H1 (cell line): ENCODE data around the gene CTTNBP2. TPM values are rescaled to one million over a fixed set of nuclear protein-coding genes. Genes with fewer than 3 reads are reported as not detected.

Experiments
- CTCF ChIA-PET: fragments of 300-600 bp; sonication (Branson Sonifier 250); formaldehyde crosslinking; loops from one replicate; lab custom pipeline; 2021; ENCODE audit not compliant: partially characterized antibody; lab: Charles Lee
- POLR2A ChIA-PET: fragments of 300-600 bp; sonication (Branson Sonifier 250); formaldehyde crosslinking; loops from one replicate; lab custom pipeline; 2021; ENCODE audit warnings: inconsistent platforms; ENCODE audit not compliant: partially characterized antibody; lab: Charles Lee
- DNase-seq, 2 experiments: peaks; one replicate each; pipeline versions ENCODE4 v3.0.0 to v3.0.0-alpha.2; 2010 to 2022; ENCODE audit warnings: low spot score in 2 of 2, low read depth in 1 of 2, mixed read lengths in 1 of 2
- FAIRE-seq: peaks from 2 replicates; lab custom pipeline; 2011; peaks lifted over from hg19 to GRCh38; lab: Jason Lieb, UNC
- H2AFZ ChIP-seq: 2 replicates; pipeline ENCODE4 v1.8.1; 2012; ENCODE audit warnings: low read length, inconsistent platforms
- H2AK5ac ChIP-seq: 2 replicates; pipeline ENCODE4 v1.6.1; 2013; ENCODE audit warnings: low read depth, low read length
- H2BK120ac ChIP-seq: replicated peaks from 2 replicates; pipeline ENCODE3; 2013; ENCODE audit warnings: low read depth, low read length, inconsistent platforms
- H2BK12ac ChIP-seq: 2 replicates; pipeline ENCODE4 v1.6.1; 2013; ENCODE audit warnings: low read depth, low read length
- H2BK15ac ChIP-seq: 2 replicates; pipeline ENCODE4 v1.6.1; 2013; ENCODE audit warnings: low read length
- H2BK20ac ChIP-seq: 2 replicates; pipeline ENCODE4 v1.6.1; 2013; ENCODE audit warnings: low read length
- H2BK5ac ChIP-seq: 2 replicates; pipeline ENCODE4 v1.6.1; 2013; ENCODE audit warnings: low read depth, low read length
- H3K14ac ChIP-seq: 2 replicates; pipeline ENCODE4 v1.6.1; 2013; ENCODE audit warnings: inconsistent platforms; ENCODE audit not compliant: insufficient read length
- H3K18ac ChIP-seq: 2 replicates; pipeline ENCODE4 v1.6.1; 2013; ENCODE audit warnings: low read length; ENCODE audit errors: extremely low read depth
- H3K23ac ChIP-seq: 2 replicates; pipeline ENCODE4 v1.6.1; 2013; ENCODE audit warnings: inconsistent platforms; ENCODE audit not compliant: insufficient read length
- H3K23me2 ChIP-seq: 2 replicates; pipeline ENCODE4 v1.6.1; 2013; ENCODE audit warnings: low read depth, low read length
- H3K27ac ChIP-seq: 2 replicates; pipeline ENCODE4 v1.6.1; 2011; ENCODE audit warnings: low read depth, low read length, inconsistent platforms
- H3K27me3 ChIP-seq, 4 experiments: replicated peaks in 1 of 4; 1 replicate in 1 of 4; 2 replicates in 3 of 4; pipeline versions ENCODE4 v1.6.1 to v1.8.1; 2011 to 2013; ENCODE audit warnings: low read length in 3 of 4, mild to moderate bottlenecking in 3 of 4, inconsistent platforms in 2 of 4, mixed read lengths in 2 of 4, moderate library complexity in 1 of 4; ENCODE audit not compliant: control insufficient read depth in 3 of 4, insufficient read depth in 3 of 4; ENCODE audit errors: extremely low read depth in 1 of 4
- H3K36me3 ChIP-seq, 4 experiments: 2 replicates each; pipeline versions ENCODE4 v1.6.1 to v1.8.1; 2011 to 2013; ENCODE audit warnings: mild to moderate bottlenecking in 4 of 4, low read length in 3 of 4, moderate library complexity in 2 of 4, control low read depth in 1 of 4, inconsistent platforms in 1 of 4; ENCODE audit not compliant: insufficient read depth in 4 of 4, control insufficient read depth in 2 of 4
- H3K4ac ChIP-seq: replicated peaks from 2 replicates; pipeline ENCODE3; 2013; ENCODE audit warnings: low read length, low read depth, mixed read lengths, inconsistent platforms; ENCODE audit not compliant: insufficient read length
- H3K4me1 ChIP-seq, 4 experiments: replicated peaks in 1 of 4; 1 replicate in 1 of 4; 2 replicates in 3 of 4; pipeline versions ENCODE4 v1.6.1 to v1.8.1; 2011 to 2013; ENCODE audit warnings: low read length in 3 of 4, inconsistent platforms in 2 of 4, mixed read lengths in 1 of 4; ENCODE audit not compliant: insufficient read depth in 4 of 4, control insufficient read depth in 3 of 4
- H3K4me2 ChIP-seq, 2 experiments: 2 replicates each; pipeline versions ENCODE4 v1.6.1 to v1.8.1; 2011 to 2013; ENCODE audit warnings: low read depth in 2 of 2, low read length in 2 of 2, control low read depth in 1 of 2, inconsistent platforms in 1 of 2, mild to moderate bottlenecking in 1 of 2; ENCODE audit not compliant: insufficient read depth in 1 of 2
- H3K4me3 ChIP-seq, 4 experiments: fragments of 200-600, 300-600 bp in 1 of 4; sonication (generic), shearing (Covaris generic), sonication (Bioruptor Twin) in 1 of 4; 2 replicates each; pipeline versions ENCODE4 v1.5.1 to v1.8.1; 2011 to 2016; ENCODE audit warnings: low read length in 4 of 4, low read depth in 3 of 4, control low read depth in 2 of 4, inconsistent platforms in 2 of 4, mild to moderate bottlenecking in 2 of 4, mixed read lengths in 1 of 4, moderate library complexity in 1 of 4; ENCODE audit not compliant: insufficient read depth in 2 of 4; ENCODE audit errors: extremely low read depth in 1 of 4
- H3K56ac ChIP-seq: replicated peaks from 2 replicates; pipeline ENCODE3; 2013; ENCODE audit warnings: low read depth, mild to moderate bottlenecking, mixed read lengths, low read length, inconsistent platforms; ENCODE audit not compliant: insufficient read length
- H3K79me1 ChIP-seq: 2 replicates; pipeline ENCODE4 v1.6.1; 2013; ENCODE audit warnings: low read depth, low read length, control low read depth
- H3K79me2 ChIP-seq, 2 experiments: 2 replicates each; pipeline versions ENCODE4 v1.6.1 to v1.8.1; 2012 to 2013; ENCODE audit warnings: low read length in 2 of 2, mild to moderate bottlenecking in 2 of 2, inconsistent platforms in 1 of 2; ENCODE audit not compliant: insufficient read depth in 2 of 2, control insufficient read depth in 1 of 2
- H3K9ac ChIP-seq, 4 experiments: replicated peaks in 1 of 4; 1 replicate in 1 of 4; 2 replicates in 3 of 4; pipeline versions ENCODE4 v1.6.1 to v1.8.1; 2011 to 2013; ENCODE audit warnings: low read depth in 3 of 4, low read length in 3 of 4, control low read depth in 2 of 4, mild to moderate bottlenecking in 2 of 4, moderate library complexity in 2 of 4, inconsistent platforms in 1 of 4; ENCODE audit errors: extremely low read depth in 1 of 4
- H3K9me3 ChIP-seq, 2 experiments: 2 replicates each; pipeline versions ENCODE4 v1.6.1 to v1.8.1; 2012 to 2013; ENCODE audit warnings: mild to moderate bottlenecking in 2 of 2, moderate library complexity in 2 of 2, control low read depth in 1 of 2, inconsistent platforms in 1 of 2, low read depth in 1 of 2, low read length in 1 of 2, mixed read lengths in 1 of 2; ENCODE audit not compliant: insufficient read depth in 2 of 2
- H4K20me1 ChIP-seq, 2 experiments: replicated peaks in 1 of 2; 2 replicates each; pipeline versions ENCODE3 to v1.8.1; 2011 to 2013; ENCODE audit warnings: inconsistent platforms in 2 of 2, low read length in 2 of 2, mild to moderate bottlenecking in 1 of 2; ENCODE audit not compliant: insufficient read depth in 2 of 2, control insufficient read depth in 1 of 2
- H4K5ac ChIP-seq: 2 replicates; pipeline ENCODE4 v1.6.1; 2013; ENCODE audit warnings: low read length, low read depth, mixed read lengths, inconsistent platforms; ENCODE audit not compliant: insufficient read length
- H4K8ac ChIP-seq: 2 replicates; pipeline ENCODE4 v1.8.0; 2013; ENCODE audit warnings: mild to moderate bottlenecking, moderate library complexity, low read length, inconsistent platforms; ENCODE audit not compliant: insufficient read depth; ENCODE audit errors: extremely low read depth
- H4K91ac ChIP-seq: replicated peaks from 2 replicates; pipeline ENCODE3; 2013; ENCODE audit warnings: low read length, mixed read lengths, inconsistent platforms; ENCODE audit not compliant: insufficient read length
- CBX5 ChIP-seq: fragments of 300-800, 300-1000 bp; sonication (generic); IDR thresholded peaks from 2 replicates; pipeline ENCODE4 v1.7.1; 2016; ENCODE audit warnings: antibody characterized with exemption, low read length, low read depth
- YY1 ChIP-seq: IDR thresholded peaks from 2 replicates; pipeline ENCODE4 v1.6.1; 2011; ENCODE audit warnings: low read depth, mild to moderate bottlenecking, low read length
- WGBS, 2 experiments: shearing (Covaris generic) in 1 of 2; methylation state at CpG; one replicate each; pipeline versions ENCODE4 v1.1.6 to v1.1.7; 2013 to 2015; ENCODE audit warnings: low lambda C conversion rate in 2 of 2, mixed read lengths in 2 of 2, inconsistent platforms in 1 of 2, low coverage in 1 of 2, missing lambda C conversion rate in 1 of 2; ENCODE audit not compliant: insufficient replicate concordance in 2 of 2, insufficient coverage in 1 of 2, insufficient read length in 1 of 2; ENCODE audit errors: extremely low coverage in 1 of 2, missing lambda C conversion rate in 1 of 2; 5-methylcytosine and 5-hydroxymethylcytosine counted together
- polyA plus RNA-seq, 7 experiments: library from polyadenylated mRNA; depleted of rRNA in 3 of 7; stranded (reverse) in 5 of 7; unstranded in 2 of 7; fragments of >200 nt in 5 of 7; fragments of 200-250 nt in 2 of 7; gene quantifications; 1 replicate in 5 of 7; 2 replicates in 1 of 7; 4 replicates in 1 of 7; pipeline versions ENCODE4 v1.2.1 to v1.2.3, GENCODE V29; 2011 to 2013; ENCODE audit warnings: missing spikeins in 2 of 7, mixed read lengths in 2 of 7
- total RNA-seq: library from RNA; stranded (reverse); fragmentation: NEBNext Ultra II Directional; extraction: Animal tissue kit (Norgen Biotek cat#: 25700); gene quantifications from 2 replicates; pipeline ENCODE4 v1.2.1, GENCODE V29; 2021

CTTNBP2 gene
- total and polyA plus RNA-seq, 2 of the 8 experiments (the other 6 are each of a cell fraction or from before 2014, with no cell fraction given): 15.3 to 35.1 TPM

DNA sequence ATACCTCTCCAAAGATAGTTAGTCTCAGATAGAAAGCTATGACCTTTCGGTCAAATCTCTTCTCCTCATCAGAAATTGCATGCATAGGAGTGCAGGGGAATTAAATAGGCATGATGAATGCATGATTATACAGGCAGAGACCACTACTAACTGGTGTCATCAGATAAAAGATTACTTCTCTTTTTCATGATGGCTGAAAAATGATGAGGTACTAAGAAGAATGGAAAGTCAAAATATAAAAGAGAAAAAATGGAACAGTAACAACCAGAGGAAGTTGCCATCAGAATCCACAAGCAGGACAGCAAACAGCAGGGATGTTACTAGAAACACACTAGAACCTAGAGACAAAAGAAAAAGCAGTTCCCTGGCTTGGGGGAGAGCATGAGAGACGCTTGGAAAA is 31.6 kb downstream of the CTTNBP2 start:
- FAIRE-seq (no peak), DNase-seq (no peak)
- no peak overlapping the region for H3K4me2 ChIP-seq
- no peak overlapping the region for H4K5ac ChIP-seq
- CTCF ChIA-PET: interaction anchor here (1.7 to 2.1 kb wide), 2 partner anchors 10 to 12 kb away, joined by 3 to 5 read pairs; no protein-coding TSS in a partner anchor
- H4K91ac ChIP-seq: no peak overlapping the region
- no peaks in the 10 kb centered on the region for H3K27me3 ChIP-seq
- H2AK5ac ChIP-seq: no peak overlapping the region
- H3K4ac ChIP-seq: no peak overlapping the region
- no peak overlapping the region for H2BK5ac ChIP-seq
- no peak overlapping the region for H2BK12ac ChIP-seq
- H3K23me2 ChIP-seq: no peaks in the 10 kb centered on the region
- H3K27ac ChIP-seq: no peak overlapping the region
- peaks cover 0 to 7% (median 3%) of the 10 kb centered on the region in 4 experiments; a peak in 3 of 7 replicates for H3K4me1 ChIP-seq
- no peak overlapping the region for H3K23ac ChIP-seq
- H2AFZ ChIP-seq: no peak overlapping the region
- peaks cover 0 to 50% of the 10 kb centered on the region in 2 experiments; a peak in 2 of 4 replicates for H3K79me2 ChIP-seq
- H3K56ac ChIP-seq: no peak overlapping the region
- no peak overlapping the region for H3K18ac ChIP-seq
- H3K9me3 ChIP-seq: no peaks in the 10 kb centered on the region
- H3K14ac ChIP-seq: no peak overlapping the region
- no peak overlapping the region for H2BK15ac ChIP-seq
- no peak overlapping the region for H3K9ac ChIP-seq
- peaks cover 6% of the 10 kb centered on the region; the same call in 1 of the 2 replicates for H3K79me1 ChIP-seq
- H4K8ac ChIP-seq: no peak overlapping the region
- H4K20me1 ChIP-seq: no peaks in the 10 kb centered on the region
- POLR2A ChIA-PET: interaction anchor here (0.9 kb wide), 1 partner anchor 14 kb away, joined by 3 read pairs; no protein-coding TSS in a partner anchor
- TF ChIP-seq YY1 (no peak), CBX5 (no peak)
- no peak overlapping the region for H3K4me3 ChIP-seq
- WGBS, 2 experiments: 92% methylated on average over 2 of the region's 2 CpGs; no CpG with 5 or more reads in 1 of the 2 experiments
- H3K36me3 ChIP-seq: peaks cover 0 to 15% (median 6%) of the 10 kb centered on the region in 4 experiments; a peak in 5 of 8 replicates
- no peak overlapping the region for H2BK20ac ChIP-seq
- no peak overlapping the region for H2BK120ac ChIP-seq
